HG03469 (cell line): ENCODE results near the gene FOXD4L1.
"Not testable (repeated sequence)": the region's sequence is repeated elsewhere in the genome, so short reads cannot be mapped to it uniquely, and the experiment has no call there.

Experiments used
- ATAC-seq: cut with Tn5 transposase; IDR thresholded peaks from one replicate; pipeline ENCODE4 v1.9.1; 2021; ENCODE audit warnings: mild to moderate bottlenecking, moderate library complexity, moderate number of reproducible peaks; ENCODE audit not compliant: unreplicated experiment

The FOXD4L1 gene

GRCh38 chr2:113521492-113521891 lies 23.0 kb downstream of the FOXD4L1 start:
- not testable (repeated sequence) for ATAC-seq

GRCh38 chr2:113524986-113525385 lies 26.5 kb downstream of the FOXD4L1 start:
- ATAC-seq: not testable (repeated sequence)

GRCh38 chr2:113527350-113528045 lies 29.0 kb downstream of the FOXD4L1 start:
- peak; percentile 70 for ATAC-seq

- ATAC-seq: not testable (repeated sequence)
These were observed 29.7 kb downstream of the FOXD4L1 start for GRCh38 chr2:113528126-113528525.

GRCh38 chr2:113528904-113529303 lies 30.4 kb downstream of the FOXD4L1 start:
- ATAC-seq: not testable (repeated sequence)

GRCh38 chr2:113532991-113533390 lies 34.5 kb downstream of the FOXD4L1 start:
- not testable (repeated sequence) for ATAC-seq

GRCh38 chr2:113536573-113536972 lies 38.1 kb downstream of the FOXD4L1 start:
- ATAC-seq: not testable (repeated sequence)

GRCh38 chr2:113540834-113541203 lies 42.4 kb downstream of the FOXD4L1 start:
- ATAC-seq: not testable (repeated sequence)

GRCh38 chr2:113541204-113541975 lies 42.9 kb downstream of the FOXD4L1 start:
- not testable (repeated sequence) for ATAC-seq

GRCh38 chr2:113541976-113542485 lies 43.6 kb downstream of the FOXD4L1 start:
- ATAC-seq: not testable (repeated sequence)

GRCh38 chr2:113542529-113542928 lies 44.1 kb downstream of the FOXD4L1 start:
- ATAC-seq: not testable (repeated sequence)
